OCI-LY7 (cell line): ENCODE measurements around the gene SMARCA2.

Experiments
- EZH2phosphoT487 ChIP-seq: fragments of 200-600 bp; sonication (generic); IDR thresholded peaks from 2 replicates; pipeline ENCODE4 v1.6.1; 2018; ENCODE audit warnings: low read depth, borderline replicate concordance, mild to moderate bottlenecking, mixed run types, antibody characterized with exemption, low read length, moderate library complexity, mixed read lengths
- TF ChIP-seq, protein P1 (sequence below): fragments of 200-600 bp; sonication (generic); conservative IDR thresholded peaks from 2 replicates; pipeline ENCODE4 v1.5.1; 2014; ENCODE audit warnings: mild to moderate bottlenecking, antibody characterized with exemption, low read length, moderate library complexity, mixed read lengths

DNA sequence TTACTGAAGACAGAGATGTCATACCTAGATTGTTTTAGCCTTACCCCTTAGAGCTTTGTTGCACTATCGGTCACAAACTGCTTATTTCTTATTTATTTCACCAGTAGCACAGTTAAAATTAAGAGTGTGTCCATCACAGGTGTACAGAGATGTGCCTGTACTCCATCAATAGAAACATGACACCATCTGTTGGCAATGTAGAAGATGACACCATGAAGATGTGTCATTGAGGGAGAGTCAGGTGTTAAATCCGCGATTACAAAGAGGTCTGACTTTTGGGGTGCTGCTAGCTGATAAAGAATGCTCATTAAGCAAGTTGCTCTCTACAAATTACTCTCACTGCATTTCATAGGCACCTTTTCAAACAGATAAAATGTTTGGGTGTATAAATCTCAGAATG is 164.4 kb downstream of the SMARCA2 start:
- TF ChIP-seq, protein P1, sequence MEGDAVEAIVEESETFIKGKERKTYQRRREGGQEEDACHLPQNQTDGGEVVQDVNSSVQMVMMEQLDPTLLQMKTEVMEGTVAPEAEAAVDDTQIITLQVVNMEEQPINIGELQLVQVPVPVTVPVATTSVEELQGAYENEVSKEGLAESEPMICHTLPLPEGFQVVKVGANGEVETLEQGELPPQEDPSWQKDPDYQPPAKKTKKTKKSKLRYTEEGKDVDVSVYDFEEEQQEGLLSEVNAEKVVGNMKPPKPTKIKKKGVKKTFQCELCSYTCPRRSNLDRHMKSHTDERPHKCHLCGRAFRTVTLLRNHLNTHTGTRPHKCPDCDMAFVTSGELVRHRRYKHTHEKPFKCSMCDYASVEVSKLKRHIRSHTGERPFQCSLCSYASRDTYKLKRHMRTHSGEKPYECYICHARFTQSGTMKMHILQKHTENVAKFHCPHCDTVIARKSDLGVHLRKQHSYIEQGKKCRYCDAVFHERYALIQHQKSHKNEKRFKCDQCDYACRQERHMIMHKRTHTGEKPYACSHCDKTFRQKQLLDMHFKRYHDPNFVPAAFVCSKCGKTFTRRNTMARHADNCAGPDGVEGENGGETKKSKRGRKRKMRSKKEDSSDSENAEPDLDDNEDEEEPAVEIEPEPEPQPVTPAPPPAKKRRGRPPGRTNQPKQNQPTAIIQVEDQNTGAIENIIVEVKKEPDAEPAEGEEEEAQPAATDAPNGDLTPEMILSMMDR: peak; percentile 71
- TF ChIP-seq EZH2phosphoT487: no peak
